HUES64 (cell line): ENCODE results near the gene AFF3.

Source experiments
- H3K27ac ChIP-seq: 2 replicates; pipeline ENCODE4 v1.7.0; 2013; ENCODE audit warnings: low read depth, low read length, inconsistent platforms
- H3K27me3 ChIP-seq: 2 replicates; pipeline ENCODE4 v1.6.1; 2013; ENCODE audit warnings: mild to moderate bottlenecking, low read length; ENCODE audit not compliant: insufficient read depth
- H3K36me3 ChIP-seq: 2 replicates; pipeline ENCODE4 v1.6.1; 2013; ENCODE audit warnings: mild to moderate bottlenecking, low read length; ENCODE audit not compliant: insufficient read depth
- H3K4me1 ChIP-seq: 2 replicates; pipeline ENCODE4 v1.6.1; 2013; ENCODE audit warnings: mild to moderate bottlenecking, low read length, moderate library complexity; ENCODE audit not compliant: insufficient read depth
- H3K4me3 ChIP-seq: 2 replicates; pipeline ENCODE4 v1.5.1; 2013; ENCODE audit warnings: mild to moderate bottlenecking, low read length, moderate library complexity
- H3K9ac ChIP-seq: 2 replicates; pipeline ENCODE4 v1.6.1; 2013; ENCODE audit warnings: mild to moderate bottlenecking, low read depth, low read length
- H3K9me3 ChIP-seq: 2 replicates; pipeline ENCODE4 v1.6.1; 2013; ENCODE audit warnings: low read depth, low read length; ENCODE audit not compliant: insufficient read depth
- WGBS: fragments of 150-250, 120-280 bp; methylation state at CpG from one replicate; pipeline ENCODE4 v1.1.7; 2013; ENCODE audit warnings: missing lambda C conversion rate; 5-methylcytosine and 5-hydroxymethylcytosine counted together

AFF3 gene

GRCh38 chr2:100066856-100067255 is 75.5 kb downstream of the AFF3 start:
- H3K36me3 ChIP-seq = no peaks in the 10 kb centered on the region
- H3K4me3 ChIP-seq = no peak overlapping the region
- WGBS = 89% methylated on average over 5 of the region's 5 CpGs
- no peaks in the 10 kb centered on the region for H3K27me3 ChIP-seq
- no peaks in the 10 kb centered on the region for H3K4me1 ChIP-seq
- H3K9me3 ChIP-seq = peaks cover 5% of the 10 kb centered on the region; the same call in 1 of the 2 replicates
- H3K9ac ChIP-seq = no peak overlapping the region
- no peak overlapping the region for H3K27ac ChIP-seq

GRCh38 chr2:100066246-100066645 is 76.1 kb downstream of the AFF3 start:
- 74% methylated on average over 3 of the region's 3 CpGs for WGBS
- no peaks in the 10 kb centered on the region for H3K27me3 ChIP-seq
- H3K27ac ChIP-seq = no peak overlapping the region
- no peak overlapping the region for H3K4me3 ChIP-seq
- H3K4me1 ChIP-seq = no peaks in the 10 kb centered on the region
- peaks cover 5% of the 10 kb centered on the region; the same call in 1 of the 2 replicates for H3K9me3 ChIP-seq
- no peak overlapping the region for H3K9ac ChIP-seq
- H3K36me3 ChIP-seq = no peaks in the 10 kb centered on the region

GRCh38 chr2:100064592-100065428 is 77.6 kb downstream of the AFF3 start:
- no peaks in the 10 kb centered on the region for H3K27me3 ChIP-seq
- no peak overlapping the region for H3K4me3 ChIP-seq
- no peak overlapping the region for H3K9ac ChIP-seq
- no peaks in the 10 kb centered on the region for H3K4me1 ChIP-seq
- H3K36me3 ChIP-seq = no peaks in the 10 kb centered on the region
- H3K9me3 ChIP-seq = peaks cover 5% of the 10 kb centered on the region; the same call in 1 of the 2 replicates
- H3K27ac ChIP-seq = no peak overlapping the region
- WGBS = 96% methylated on average over 8 of the region's 9 CpGs

- H3K4me1 ChIP-seq = no peaks in the 10 kb centered on the region
- no peak overlapping the region for H3K4me3 ChIP-seq
- H3K36me3 ChIP-seq = no peaks in the 10 kb centered on the region
- peaks cover 5% of the 10 kb centered on the region; the same call in 1 of the 2 replicates for H3K9me3 ChIP-seq
- H3K27ac ChIP-seq = no peak overlapping the region
- H3K27me3 ChIP-seq = no peaks in the 10 kb centered on the region
- no peak overlapping the region for H3K9ac ChIP-seq
- 100% methylated on average over 1 of the region's 2 CpGs for WGBS
Observed at GRCh38 chr2:100064165-100064564, 78.2 kb downstream of the AFF3 start.

GRCh38 chr2:100063459-100063953 is 78.9 kb downstream of the AFF3 start:
- Histone ChIP-seq H3K27ac (no peak overlapping the region), H3K9ac (no peak overlapping the region), H3K9me3 (peaks cover 5% of the 10 kb centered on the region; the same call in 1 of the 2 replicates), H3K27me3 (no peaks in the 10 kb centered on the region), H3K4me3 (no peak overlapping the region), H3K4me1 (no peaks in the 10 kb centered on the region), H3K36me3 (no peaks in the 10 kb centered on the region)
- WGBS = 77% methylated on average over 5 of the region's 5 CpGs

GRCh38 chr2:100062336-100062735 is 80.1 kb downstream of the AFF3 start:
- H3K36me3 ChIP-seq = no peaks in the 10 kb centered on the region
- no peak overlapping the region for H3K4me3 ChIP-seq
- WGBS = 94% methylated on average over 5 of the region's 5 CpGs
- no peaks in the 10 kb centered on the region for H3K27me3 ChIP-seq
- H3K4me1 ChIP-seq = no peaks in the 10 kb centered on the region
- no peak overlapping the region for H3K27ac ChIP-seq
- H3K9ac ChIP-seq = no peak overlapping the region
- H3K9me3 ChIP-seq = peaks cover 5% of the 10 kb centered on the region; the same call in 1 of the 2 replicates

- Histone ChIP-seq H3K4me1 (no peaks in the 10 kb centered on the region), H3K27ac (no peak overlapping the region), H3K4me3 (no peak overlapping the region), H3K36me3 (no peaks in the 10 kb centered on the region), H3K9me3 (peaks cover 5% of the 10 kb centered on the region; the same call in 1 of the 2 replicates), H3K27me3 (no peaks in the 10 kb centered on the region), H3K9ac (no peak overlapping the region)
- 92% methylated on average over 4 of the region's 4 CpGs for WGBS
Observed at GRCh38 chr2:100060875-100061274, 81.5 kb downstream of the AFF3 start.

- Histone ChIP-seq H3K9me3 (peaks cover 5% of the 10 kb centered on the region; the same call in 1 of the 2 replicates), H3K9ac (no peak overlapping the region), H3K4me3 (no peak overlapping the region), H3K27ac (no peak overlapping the region), H3K36me3 (no peaks in the 10 kb centered on the region), H3K27me3 (no peaks in the 10 kb centered on the region), H3K4me1 (no peaks in the 10 kb centered on the region)
- WGBS = 96% methylated on average over 4 of the region's 4 CpGs
Observed at GRCh38 chr2:100059638-100060037, 82.8 kb downstream of the AFF3 start.

- H3K4me3 ChIP-seq = no peak overlapping the region
- no peaks in the 10 kb centered on the region for H3K4me1 ChIP-seq
- no peak overlapping the region for H3K27ac ChIP-seq
- no peaks in the 10 kb centered on the region for H3K36me3 ChIP-seq
- no peak overlapping the region for H3K9ac ChIP-seq
- H3K9me3 ChIP-seq = no peaks in the 10 kb centered on the region
- no peaks in the 10 kb centered on the region for H3K27me3 ChIP-seq
Observed at GRCh38 chr2:100057901-100058261, 84.5 kb downstream of the AFF3 start.

- H3K27ac ChIP-seq = no peak overlapping the region
Observed at GRCh38 chr2:100054426-100054825, 88.0 kb downstream of the AFF3 start.

GRCh38 chr2:100053087-100053885 is 89.1 kb downstream of the AFF3 start:
- H3K9me3 ChIP-seq = no peaks in the 10 kb centered on the region
- H3K27me3 ChIP-seq = no peaks in the 10 kb centered on the region
- no peaks in the 10 kb centered on the region for H3K4me1 ChIP-seq
- H3K36me3 ChIP-seq = no peaks in the 10 kb centered on the region
- H3K4me3 ChIP-seq = no peak overlapping the region
- WGBS = 92% methylated on average over 5 of the region's 5 CpGs
- H3K27ac ChIP-seq = no peak overlapping the region
- H3K9ac ChIP-seq = no peak overlapping the region

More at GRCh38 chr2:100054426-100054825, 88.0 kb downstream of the AFF3 start:
- Histone ChIP-seq H3K36me3 (no peaks in the 10 kb centered on the region), H3K27me3 (no peaks in the 10 kb centered on the region), H3K9me3 (no peaks in the 10 kb centered on the region), H3K4me1 (no peaks in the 10 kb centered on the region), H3K4me3 (no peak overlapping the region), H3K9ac (no peak overlapping the region)
- WGBS = 89% methylated on average over 2 of the region's 2 CpGs
